ENCODE results near the gene BIRC7. TPM values are rescaled to one million over a fixed set of nuclear protein-coding genes. Genes with fewer than 3 reads are reported as not detected.

The BIRC7 gene
- total and polyA plus RNA-seq, 2 of the 4 experiments (the other 2 are of a cell fraction): not detected

GRCh38 chr20:63281742-63282665 is 46.3 kb downstream of the BIRC7 start:
- no peak for DNase-seq
- Histone ChIP-seq H4K91ac (ENCODE audit: insufficient read depth, low read depth, low read length) (no peak overlapping the region), H3K27me3 (ENCODE audit: control insufficient read depth, insufficient read depth, low read length) (no peaks in the 10 kb centered on the region), H2BK20ac (ENCODE audit: low read depth, low read length) (no peak overlapping the region), H3K18ac (ENCODE audit: low read depth, low read length) (no peak overlapping the region), H4K8ac (ENCODE audit: low read depth in 2 of 2, low read length in 2 of 2) (no peak overlapping the region), H3K14ac (replicated peaks; ENCODE audit: low read depth, low read length) (no peak overlapping the region), H2AK5ac (ENCODE audit: low read depth, low read length) (no peak overlapping the region), H2BK5ac (ENCODE audit: low read depth, low read length, poor library complexity, severe bottlenecking) (no peak overlapping the region), H4K5ac (ENCODE audit: low read depth, low read length) (no peak overlapping the region), H3K9me1 (ENCODE audit: insufficient read depth, low read length) (no peaks in the 10 kb centered on the region), H3K36me3 (ENCODE audit: control insufficient read depth, insufficient read depth, low read length) (peaks cover 84% of the 10 kb centered on the region), H2AK9ac (replicated peaks; ENCODE audit: low read depth, low read length, poor library complexity) (no peak overlapping the region), H3K4me2 (ENCODE audit: low read depth, low read length) (no peak overlapping the region), H2BK120ac (ENCODE audit: low read depth, low read length) (no peak overlapping the region), H2AFZ (replicated peaks; ENCODE audit: low read length, poor library complexity) (no peak overlapping the region), H3K27ac (ENCODE audit: insufficient read depth, low read length) (no peak overlapping the region), H3K79me1 (ENCODE audit: low read depth in 1 of 2, low read length in 2 of 2) (peaks cover 17 to 35% of the 10 kb centered on the region in 2 experiments), H3K23ac (ENCODE audit: low read depth, low read length) (no peak overlapping the region), H3K4ac (ENCODE audit: low read depth, low read length) (no peak overlapping the region), H2BK15ac (ENCODE audit: low read depth, low read length) (no peak overlapping the region), H3K9me3 (ENCODE audit: control insufficient read depth, insufficient read depth, low read length) (no peaks in the 10 kb centered on the region), H3K4me1 (ENCODE audit: control insufficient read depth, insufficient read depth, low read length) (no peaks in the 10 kb centered on the region), H3K4me3 (ENCODE audit: insufficient read depth, low read depth, low read length) (no peak overlapping the region), H3K56ac (ENCODE audit: extremely low read depth, insufficient read depth, low read length) (no peak overlapping the region), H3K9ac (ENCODE audit: low read depth, low read length) (no peak overlapping the region), H4K20me1 (ENCODE audit: insufficient read depth, low read length) (peaks cover 53% of the 10 kb centered on the region)
- WGBS, 2 experiments (ENCODE audit: extremely low coverage in 2 of 2, insufficient read length in 1 of 2): 94% methylated on average over 15 of the region's 38 CpGs; no CpG with 5 or more reads in 1 of the 2 experiments
- ChIA-PET POLR2A (ENCODE audit: unreplicated experiment) (no interaction called here), CTCF (no interaction called here)
- ATAC-seq (ENCODE audit: low read depth): no peak
- intact Hi-C loops (cut with micrococcal nuclease) (no loop called here), dilution Hi-C loops (cut with HindIII; ENCODE audit: low sequenced_read_pairs, unreplicated experiment) (no loop called here), in situ Hi-C loops (cut with MboI; ENCODE audit: low sequenced_read_pairs) (no loop called here)
- TF ChIP-seq MAFK (IDR thresholded peaks at IDR 0.05; ENCODE audit: low read depth, low read length) (no peak), MAZ (IDR thresholded peaks at IDR 0.05; ENCODE audit: borderline replicate concordance, low read depth, low read length) (no peak), CTCF (conservative IDR thresholded peaks at IDR 0.05; ENCODE audit: low read depth, low read length) (no peak), CHD1 (IDR thresholded peaks at IDR 0.05; ENCODE audit: low read depth, low read length) (no peak), NFE2L2 (IDR thresholded peaks at IDR 0.05; ENCODE audit: low read depth, low read length) (no peak), RFX5 (IDR thresholded peaks at IDR 0.05; ENCODE audit: low read depth, low read length) (no peak), RAD21 (IDR thresholded peaks at IDR 0.05; ENCODE audit: low read length) (no peak), CEBPB (IDR thresholded peaks at IDR 0.05; ENCODE audit: low read depth, low read length) (no peak), POLR2A (IDR thresholded peaks at IDR 0.05; ENCODE audit: low read depth, low read length) (no peak), BHLHE40 (IDR thresholded peaks at IDR 0.05; ENCODE audit: low read depth, low read length) (no peak), MXI1 (IDR thresholded peaks at IDR 0.05; ENCODE audit: borderline replicate concordance, low read depth, low read length) (no peak), USF2 (IDR thresholded peaks at IDR 0.05; ENCODE audit: low read depth, low read length) (no peak)
- no TSS peak for BruUV-seq (replicated peaks)

Data from IMR-90 (cell line).